NCI-H446 (cell line): ENCODE data around the gene HES7.
A peak's percentile ranks its signal among the peaks of the same experiment; 100 is the strongest.

ENCODE experiments used
- DNase-seq, 2 experiments: peaks; one replicate each; lab custom pipeline; 2025; lab: John Stamatoyannopoulos, UW

HES7 gene

DNA sequence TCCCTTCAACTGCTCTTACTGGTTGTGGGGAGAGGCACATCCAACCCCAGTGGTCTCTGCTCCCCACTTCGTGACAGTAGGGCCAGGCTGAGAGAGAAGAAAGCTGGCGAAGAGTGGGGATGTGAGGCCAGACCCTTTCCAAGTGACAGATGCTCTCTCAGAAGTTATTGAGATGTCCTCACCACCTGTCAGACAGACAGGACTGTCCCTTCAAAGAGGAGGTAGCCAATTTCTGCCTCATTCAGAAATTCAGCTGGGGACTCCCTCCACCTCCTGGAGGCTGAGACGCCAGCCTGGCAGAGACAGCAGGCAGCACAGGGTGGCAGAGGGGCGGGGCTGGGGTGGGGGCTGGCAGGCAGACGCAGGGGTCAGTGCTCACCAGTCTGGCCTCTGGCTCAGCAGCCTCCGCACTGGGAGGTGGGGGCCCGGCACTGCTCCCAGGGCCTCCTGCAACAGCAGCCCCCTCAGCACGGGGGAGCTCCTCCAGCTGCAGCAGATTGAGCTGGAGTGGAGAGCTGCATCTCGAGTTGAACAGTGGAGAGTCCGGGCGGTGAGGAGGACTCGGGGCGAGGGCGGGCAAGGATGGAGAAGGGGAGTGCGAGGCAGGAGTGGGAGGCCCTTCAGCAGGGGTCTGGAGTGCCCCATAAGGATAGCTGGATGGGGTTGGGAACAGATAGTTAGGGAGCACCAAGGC, 19.1 kb upstream of the HES7 start:
- no peak for DNase-seq

- no peak for DNase-seq
These were observed 18.4 kb upstream of the HES7 start for GRCh38 chr17:8142158-8142886.

GRCh38 chr17:8141741-8142140, 17.8 kb upstream of the HES7 start:
- no peak for DNase-seq

DNA sequence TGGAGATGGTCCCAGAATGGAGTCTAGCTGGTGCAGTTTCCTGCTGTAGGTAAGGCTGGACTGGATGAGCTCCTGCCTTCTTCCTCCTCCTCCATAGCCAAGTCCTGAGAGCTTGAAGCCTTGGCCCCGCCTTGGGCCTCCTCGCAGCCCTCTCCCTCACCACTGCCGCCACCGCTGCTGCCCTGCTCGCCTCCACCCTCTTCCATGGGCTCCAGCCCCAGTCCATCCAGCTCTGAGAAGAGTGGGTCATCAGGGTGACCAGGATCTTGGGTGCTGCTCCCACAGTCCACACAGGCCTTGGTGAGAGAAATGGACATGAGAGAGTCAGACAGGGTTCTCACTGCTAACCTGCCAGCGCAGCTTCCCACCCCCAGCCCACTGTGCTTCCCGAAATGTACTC, 17.1 kb upstream of the HES7 start:
- DNase-seq = no peak

- no peak for DNase-seq
These were observed 16.4 kb upstream of the HES7 start for GRCh38 chr17:8140065-8141029.

- DNase-seq = peak; percentile 97 to 98
These were observed 14.9 kb upstream of the HES7 start for GRCh38 chr17:8138672-8139371.

GRCh38 chr17:8138374-8138671, 14.4 kb upstream of the HES7 start:
- DNase-seq = no peak

- DNase-seq = no peak
These were observed 13.9 kb upstream of the HES7 start for GRCh38 chr17:8137645-8138373.

DNA sequence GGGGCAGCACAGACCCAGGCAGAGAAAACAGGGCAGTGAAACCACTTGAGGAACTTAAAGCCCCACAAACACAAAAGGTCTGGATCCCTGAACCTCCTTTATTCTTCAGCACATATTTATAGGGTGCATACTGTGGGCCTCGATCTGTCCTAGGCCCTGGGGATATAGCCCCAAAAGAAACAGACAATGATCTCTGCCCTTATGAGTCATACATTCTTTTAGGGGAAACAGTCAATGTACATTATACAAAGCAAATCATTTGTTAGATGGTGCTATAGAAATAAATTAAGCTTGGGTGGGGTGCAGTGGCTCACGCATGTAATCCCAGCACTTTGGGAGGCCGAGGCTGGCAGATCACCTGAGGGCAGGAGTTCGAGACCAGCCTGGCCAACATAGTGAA, 10.0 kb upstream of the HES7 start:
- DNase-seq = no peak

DNA sequence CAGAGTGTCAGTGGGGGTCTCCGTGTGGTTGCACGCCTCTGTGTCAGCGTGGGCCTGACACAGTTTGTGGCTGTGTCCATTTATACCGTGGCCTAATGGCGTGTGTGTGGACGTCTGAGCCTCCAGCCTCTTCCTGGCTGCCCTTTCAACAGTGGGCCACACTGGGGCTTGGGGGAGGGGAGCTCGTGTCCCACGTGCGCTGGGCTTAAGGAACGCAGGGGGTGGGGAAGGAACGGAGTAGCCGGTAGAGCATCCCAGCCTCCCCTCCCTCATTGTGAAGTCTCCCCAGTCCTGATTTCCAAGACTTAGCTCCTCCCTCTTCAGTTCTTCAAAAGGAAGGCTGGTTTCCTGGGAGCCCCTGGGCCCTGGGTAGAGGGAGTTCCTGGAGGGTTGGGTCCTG, 9.5 kb upstream of the HES7 start:
- DNase-seq = no peak

DNA sequence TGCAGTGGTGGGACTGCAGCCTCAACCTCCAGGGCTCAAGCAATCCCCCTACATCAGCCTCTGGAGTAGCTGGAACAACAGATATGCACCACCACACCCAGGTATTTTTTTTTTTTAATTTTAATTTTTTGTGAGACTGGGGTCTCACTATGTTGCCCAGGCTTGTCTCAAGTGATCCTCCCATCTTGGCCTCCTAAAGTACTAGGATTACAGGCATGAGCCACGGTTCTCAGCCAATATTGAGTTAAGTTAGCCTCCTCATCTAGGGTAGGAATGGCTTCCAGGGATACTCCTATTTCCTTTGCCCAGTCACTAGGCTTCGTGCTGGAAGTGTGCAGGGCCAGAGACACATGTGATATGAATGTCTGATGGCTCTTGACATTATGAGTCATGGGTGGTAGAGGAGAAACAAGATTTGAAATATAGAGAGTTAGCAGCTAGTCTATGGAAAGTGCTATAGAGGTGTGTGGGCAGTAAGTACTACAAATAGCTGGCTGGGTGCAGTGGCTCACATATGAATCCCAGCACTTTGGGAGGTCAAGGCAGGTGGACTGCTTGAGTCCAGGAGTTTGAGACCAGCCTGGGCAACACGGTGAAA, 8.0 kb upstream of the HES7 start:
- no peak for DNase-seq

GRCh38 chr17:8128125-8128784, 4.3 kb upstream of the HES7 start:
- DNase-seq = no peak

GRCh38 chr17:8126491-8127066, 2.7 kb upstream of the HES7 start:
- DNase-seq = peak in 1 of 2 experiments; percentile 44

DNA sequence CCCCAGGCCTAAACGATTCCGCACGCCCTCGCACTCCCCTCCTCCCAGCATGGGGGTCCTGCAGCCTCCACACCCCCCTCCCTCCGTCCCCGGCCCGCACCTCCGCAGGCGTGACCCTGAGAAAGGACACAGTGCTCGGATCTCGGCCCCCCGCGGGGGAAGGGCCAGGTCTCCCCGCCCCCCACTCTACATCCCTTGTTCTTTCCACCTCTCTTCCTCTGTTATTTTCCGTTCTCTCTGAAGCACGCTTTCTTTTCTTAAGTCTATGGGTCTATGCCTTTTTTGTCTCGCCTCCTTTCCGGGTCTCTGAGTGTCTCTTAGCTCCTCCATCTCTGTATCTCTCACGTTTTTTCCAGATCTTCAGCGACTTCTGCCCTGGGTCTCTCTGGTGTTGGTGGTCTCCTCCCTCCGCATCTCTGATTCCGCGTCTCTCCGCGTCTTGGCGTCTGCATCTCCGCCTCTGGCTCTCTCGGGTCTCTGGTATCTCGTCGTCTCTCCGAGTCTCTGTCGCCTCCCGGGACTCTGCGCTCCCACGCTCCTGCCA, 2.1 kb upstream of the HES7 start:
- no peak for DNase-seq

GRCh38 chr17:8125154-8125946, 1.4 kb upstream of the HES7 start:
- peak; percentile 79 to 84 for DNase-seq

- no peak for DNase-seq
These were observed 646 bp upstream of the HES7 start for GRCh38 chr17:8124350-8125153.

GRCh38 chr17:8122924-8123694, 797 bp downstream of the HES7 start:
- DNase-seq = no peak
